ENCODE measurements around the gene PLEKHA5.

GRCh38 chr12:19190292-19191031 is 60.9 kb downstream of the PLEKHA5 start:
- no peak for TF ChIP-seq CTCF (IDR thresholded peaks at IDR 0.05)
- no peak for TF ChIP-seq POLR2A (IDR thresholded peaks at IDR 0.05)
